TTC549 (cell line): ENCODE data around the gene CTBP2.
"Not testable (repeated sequence)": the region's sequence is repeated elsewhere in the genome, so short reads cannot be mapped to it uniquely, and the experiment has no call there.

ENCODE experiments used
- FAIRE-seq: peaks from 2 replicates; lab custom pipeline; 2012; peaks lifted over from hg19 to GRCh38; lab: Jason Lieb, UNC

Gene CTBP2

GRCh38 chr10:125186431-125187170 lies 26.2 kb upstream of the CTBP2 start:
- FAIRE-seq: no peak

DNA sequence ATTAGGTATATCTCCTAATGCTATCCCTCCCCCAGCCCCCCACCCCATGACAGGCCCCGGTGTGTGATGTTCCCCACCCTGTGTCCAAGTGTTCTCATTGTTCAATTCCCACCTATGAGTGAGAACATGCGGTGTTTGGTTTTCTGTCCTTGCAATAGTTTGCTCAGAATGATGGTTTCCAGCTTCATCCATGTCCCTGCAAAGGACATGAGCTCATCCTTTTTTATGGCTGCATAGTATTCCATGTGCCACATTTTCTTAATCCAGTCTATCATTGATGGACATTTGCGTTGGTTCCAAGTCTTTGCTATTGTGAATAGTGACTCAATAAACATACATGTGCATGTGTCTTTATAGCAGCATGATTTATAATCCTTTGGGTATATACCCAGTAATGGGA lies 18.7 kb upstream of the CTBP2 start:
- FAIRE-seq: not testable (repeated sequence)

DNA sequence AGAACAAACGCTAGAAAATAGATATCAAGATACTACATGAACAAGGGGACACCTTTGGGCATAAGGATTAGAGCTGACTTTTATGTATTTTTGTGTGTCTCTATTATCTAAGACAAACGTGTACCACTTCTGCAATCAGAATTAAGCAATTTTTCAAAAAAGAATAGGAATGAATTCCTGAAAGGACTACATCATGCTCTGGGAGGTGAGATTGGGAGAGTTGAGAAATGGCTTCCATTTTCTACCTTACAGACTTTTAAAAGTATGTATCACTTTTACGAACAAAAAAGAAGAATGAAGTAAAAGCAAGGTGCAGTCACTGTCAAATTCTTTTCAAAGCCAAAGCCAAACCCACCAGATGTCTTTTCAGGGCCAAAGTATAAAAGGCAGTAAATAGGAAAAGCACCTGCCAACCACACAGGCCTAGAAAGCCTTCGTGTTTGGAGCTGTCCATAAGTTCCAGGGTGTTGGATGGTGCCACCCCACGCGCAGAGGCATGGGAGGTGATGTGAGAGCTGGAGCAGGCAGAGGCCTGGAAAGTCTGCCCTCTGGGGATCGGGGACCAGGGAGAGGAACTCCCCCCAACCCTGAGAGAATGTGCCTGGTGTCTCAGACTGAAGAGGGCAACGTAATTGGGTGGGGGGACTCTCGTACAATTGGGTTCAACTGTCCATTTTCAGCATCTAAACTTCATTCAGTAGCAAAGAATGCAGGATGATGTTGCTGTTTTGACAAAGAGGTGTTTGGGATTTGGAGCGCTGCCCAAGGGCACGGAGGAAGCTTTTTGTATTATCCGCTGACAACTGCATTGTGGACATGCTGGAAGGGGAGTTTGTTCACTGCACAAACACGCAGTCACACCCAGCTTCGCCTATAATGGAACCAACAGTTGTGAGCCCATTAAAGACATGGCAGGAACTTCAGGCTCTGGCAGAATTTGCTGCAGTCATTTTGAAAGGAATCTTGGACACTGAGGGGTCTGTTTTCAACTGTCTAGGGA lies 17.6 kb upstream of the CTBP2 start:
- FAIRE-seq: no peak

DNA sequence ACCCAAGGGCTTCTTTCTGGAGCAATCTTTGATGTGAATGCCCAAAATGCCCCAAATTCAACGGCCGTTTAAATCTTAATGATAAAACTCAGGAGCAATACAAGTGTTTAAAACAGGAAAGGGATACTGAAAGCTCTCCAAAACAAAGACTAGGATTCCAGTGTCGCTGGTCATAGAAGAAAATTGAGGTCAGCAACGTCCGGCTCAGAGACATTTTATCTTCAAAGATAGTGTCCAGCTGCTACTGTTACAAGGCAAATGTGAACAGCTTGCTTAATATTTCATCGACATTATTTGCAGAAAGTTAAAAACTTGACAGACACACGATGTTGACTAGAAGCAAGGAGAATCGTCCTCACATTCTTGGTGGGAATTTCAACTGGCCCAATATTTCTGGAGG lies 15.4 kb upstream of the CTBP2 start:
- no peak for FAIRE-seq

- no peak for FAIRE-seq
Observed at GRCh38 chr10:125174360-125174759, 14.0 kb upstream of the CTBP2 start.

DNA sequence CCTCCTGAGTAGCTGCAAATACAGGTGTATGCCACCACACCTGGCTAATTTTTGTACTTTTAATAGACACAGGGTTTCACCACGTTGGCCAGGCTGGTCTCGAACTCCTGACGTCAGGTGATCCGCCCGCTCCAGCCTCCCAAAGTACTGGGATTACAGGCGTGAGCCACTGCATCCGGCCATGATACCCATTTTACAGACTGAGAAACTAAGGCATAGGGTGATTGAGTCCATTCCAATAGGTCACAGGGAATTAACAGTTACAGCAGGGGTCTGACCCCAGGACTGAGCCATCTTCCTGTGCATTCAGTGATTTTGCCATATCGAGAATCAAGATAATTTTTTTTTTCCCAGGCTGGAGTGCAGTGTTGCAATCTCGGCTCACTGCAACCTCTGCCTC lies 12.3 kb upstream of the CTBP2 start:
- no peak for FAIRE-seq

GRCh38 chr10:125171402-125172306 lies 11.3 kb upstream of the CTBP2 start:
- FAIRE-seq: no peak

DNA sequence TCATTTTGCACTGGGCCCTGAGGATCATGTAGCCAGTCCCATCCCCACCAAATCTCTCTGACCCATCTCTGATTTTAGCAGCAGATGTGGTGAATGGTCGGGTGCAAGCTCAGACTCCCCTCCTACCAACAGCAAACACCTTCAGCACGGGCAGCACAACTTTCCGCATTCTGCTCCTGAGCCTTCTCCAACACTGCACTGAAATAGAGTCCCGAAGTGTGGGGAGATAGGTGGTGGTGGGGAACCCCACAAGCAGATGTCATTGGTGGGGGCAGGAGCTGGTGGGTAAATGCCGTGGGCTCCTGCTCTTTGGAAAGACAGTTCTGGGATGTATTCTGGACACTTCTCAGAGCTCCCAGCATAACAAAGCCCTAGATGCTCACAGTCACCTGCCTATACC lies 9.6 kb upstream of the CTBP2 start:
- FAIRE-seq: no peak

DNA sequence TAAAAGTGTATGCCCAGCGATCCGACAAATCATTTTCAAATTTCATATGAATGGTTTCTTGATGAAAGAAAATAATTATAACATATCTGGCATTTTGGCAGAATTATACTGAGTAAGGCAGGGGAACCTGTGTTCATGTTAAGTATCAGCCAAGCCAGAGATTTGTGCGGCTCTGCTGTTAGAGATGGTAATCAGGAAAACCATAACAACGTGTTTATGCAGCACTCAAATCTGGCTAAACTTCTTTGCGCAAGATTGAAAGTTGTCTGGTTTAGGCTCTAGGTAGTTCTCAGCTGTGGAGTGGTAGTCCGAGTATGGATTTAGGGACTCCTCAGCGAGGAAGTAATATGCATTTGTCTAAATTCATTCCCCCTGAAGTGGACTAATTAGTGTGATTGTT lies 8.9 kb upstream of the CTBP2 start:
- FAIRE-seq: no peak

GRCh38 chr10:125166658-125167057 lies 6.3 kb upstream of the CTBP2 start:
- no peak for FAIRE-seq

- no peak for FAIRE-seq
Observed at GRCh38 chr10:125165584-125166573, 5.5 kb upstream of the CTBP2 start.

DNA sequence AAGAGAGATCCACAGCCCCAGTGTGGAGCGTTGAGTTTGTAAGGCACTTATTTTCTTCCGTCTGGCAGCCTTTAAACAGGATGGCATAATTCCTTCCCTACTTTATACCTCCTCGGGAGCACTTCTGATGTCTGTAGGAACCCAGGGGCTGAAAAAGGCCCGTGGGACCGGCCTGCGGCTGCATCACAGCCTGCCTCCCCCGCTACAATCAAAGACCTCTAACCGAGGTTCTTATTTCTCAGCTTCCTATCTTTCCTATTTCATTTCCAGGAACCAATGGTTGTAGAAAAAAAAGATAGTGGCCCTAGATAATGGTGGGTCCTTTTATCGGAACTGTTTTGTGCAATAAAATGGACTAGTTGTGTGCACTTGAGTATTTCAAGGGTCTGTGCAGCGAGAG lies 4.1 kb upstream of the CTBP2 start:
- FAIRE-seq: no peak

DNA sequence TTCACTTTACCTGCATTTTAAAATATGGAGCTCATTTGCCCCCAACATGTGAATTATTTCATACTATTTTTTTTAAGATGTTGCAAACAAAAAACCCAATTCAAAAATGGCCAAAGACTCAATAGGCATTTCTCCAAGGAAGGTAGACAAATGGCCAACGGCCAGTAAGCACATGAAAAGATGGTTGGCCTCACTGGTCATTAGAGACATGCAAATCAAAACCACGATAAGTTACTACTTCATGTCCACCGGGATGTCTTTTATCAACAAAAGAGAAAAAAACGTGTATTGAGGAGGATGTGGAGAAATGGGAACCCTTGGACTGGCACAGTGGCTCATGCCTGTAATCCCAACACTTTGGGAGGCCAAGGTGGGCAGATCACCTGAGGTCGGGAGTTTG lies 3.4 kb upstream of the CTBP2 start:
- no peak for FAIRE-seq

DNA sequence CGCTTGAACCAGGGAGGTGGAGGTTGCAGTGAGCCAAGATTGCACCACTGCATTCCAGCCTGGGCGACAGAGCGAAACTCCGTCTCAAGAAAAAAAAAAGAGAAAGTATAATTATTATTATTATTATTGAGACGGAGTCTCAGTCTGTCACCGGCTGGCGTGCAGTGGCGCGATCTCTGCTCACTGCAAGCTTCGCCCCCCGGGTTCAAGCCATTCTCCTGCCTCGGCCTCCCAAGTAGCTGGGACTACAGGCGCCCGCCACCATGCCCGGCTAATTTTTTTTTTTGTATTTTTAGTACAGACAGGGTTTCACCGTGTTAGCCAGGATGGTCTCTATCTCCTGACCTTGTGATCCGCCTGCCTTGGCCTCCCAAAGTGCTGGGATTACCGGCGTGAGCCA lies 2.9 kb upstream of the CTBP2 start:
- FAIRE-seq: not testable (repeated sequence)

GRCh38 chr10:125162120-125162931 lies 2.0 kb upstream of the CTBP2 start:
- no peak for FAIRE-seq

- no peak for FAIRE-seq
Observed at GRCh38 chr10:125161707-125162119, 1.4 kb upstream of the CTBP2 start.

DNA sequence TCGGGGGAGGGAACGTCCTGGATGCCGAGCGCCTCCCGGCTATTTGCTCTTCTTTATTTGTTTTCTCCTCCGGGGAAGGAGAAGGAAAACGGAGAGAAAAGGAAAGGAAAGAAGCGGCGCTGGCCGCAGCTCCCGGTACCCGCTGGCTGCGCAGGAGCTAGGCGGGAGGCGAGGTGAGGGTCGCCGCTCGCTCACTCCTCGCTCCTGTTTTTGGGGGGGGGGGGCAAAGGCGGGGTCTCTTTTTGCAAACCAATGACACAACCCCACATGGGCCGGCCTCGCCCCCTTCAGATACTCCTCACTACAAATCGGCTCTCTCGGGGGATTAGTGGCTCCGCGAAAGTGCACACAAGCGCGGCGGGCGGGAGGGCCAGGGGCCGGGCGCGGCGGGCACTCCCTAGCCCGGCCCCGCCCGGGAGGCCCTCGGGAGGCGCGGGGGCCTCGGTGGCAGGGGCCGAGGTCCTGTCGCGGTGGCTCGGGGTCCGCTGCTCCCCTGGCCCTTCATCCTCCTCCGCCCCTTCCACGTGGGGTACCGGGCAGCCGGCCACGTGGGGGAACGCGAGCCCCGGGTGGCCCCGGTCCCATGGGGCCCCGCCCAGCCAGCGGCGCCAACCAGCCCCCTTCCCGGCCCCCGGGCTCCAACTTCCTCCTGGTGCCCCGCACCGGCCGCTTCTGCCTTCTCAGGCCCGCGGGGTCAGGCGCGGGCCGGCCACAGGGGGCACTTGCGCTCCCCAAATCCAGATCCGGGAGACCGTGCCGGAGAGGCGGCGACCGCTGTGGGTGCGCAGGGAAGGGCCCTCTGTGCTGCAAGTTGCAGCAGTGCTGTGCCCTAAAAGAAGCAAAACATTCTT lies 718 bp upstream of the CTBP2 start:
- no peak for FAIRE-seq

GRCh38 chr10:125159486-125159931 lies 854 bp downstream of the CTBP2 start:
- no peak for FAIRE-seq
